Mesenteric fat pad (tissue), 1 donor: ENCODE measurements around the gene KLKB1. TPM values are rescaled to one million over a fixed set of nuclear protein-coding genes. Genes with fewer than 3 reads are reported as not detected.

Source experiments
- DNase-seq: peaks from one replicate; pipeline ENCODE4 v3.0.0-alpha.2; 2020; ENCODE audit warnings: low spot score
- total RNA-seq: library from RNA; stranded (reverse); fragmentation: NEBNext Ultra II Directional; extraction: Animal tissue kit (Norgen Biotek cat#: 25700); gene quantifications from one replicate; pipeline ENCODE4 v1.2.1, GENCODE V29; 2021
- donor health status: DM: yes; HTN: yes; CAD: no.

The KLKB1 gene
- total RNA-seq, 1 donor from 2014 or later = not detected

GRCh38 chr4:186304866-186305505 lies 77.7 kb downstream of the KLKB1 start:
- no peak for DNase-seq

- DNase-seq = no peak
Observed at GRCh38 chr4:186307497-186307896, 80.2 kb downstream of the KLKB1 start.

GRCh38 chr4:186307916-186308315 lies 80.6 kb downstream of the KLKB1 start:
- DNase-seq = no peak

Other genes with a start within 250 kb of the KLKB1 start
- gene TLR3, start 158.4 kb upstream of the KLKB1 start, total RNA-seq = 10.9 TPM
- 10.1 TPM for gene FAM149A, start 122.8 kb upstream of the KLKB1 start, total RNA-seq
- gene CYP4V2, start 35.9 kb upstream of the KLKB1 start, total RNA-seq = 18.7 TPM
- not detected for gene F11, start 38.7 kb downstream of the KLKB1 start, total RNA-seq